Fibroblast of gingiva (primary cell): Measurements from ENCODE around the gene MT1G.
A peak's percentile ranks its signal among the peaks of the same experiment; 100 is the strongest.
"Not testable (repeated sequence)": the region's sequence is repeated elsewhere in the genome, so short reads cannot be mapped to it uniquely, and the experiment has no call there.

Source experiments
- DNase-seq: peaks from one replicate; pipeline ENCODE4 v3.0.0-alpha.2; 2011; ENCODE audit warnings: low read depth

The MT1G gene

DNA sequence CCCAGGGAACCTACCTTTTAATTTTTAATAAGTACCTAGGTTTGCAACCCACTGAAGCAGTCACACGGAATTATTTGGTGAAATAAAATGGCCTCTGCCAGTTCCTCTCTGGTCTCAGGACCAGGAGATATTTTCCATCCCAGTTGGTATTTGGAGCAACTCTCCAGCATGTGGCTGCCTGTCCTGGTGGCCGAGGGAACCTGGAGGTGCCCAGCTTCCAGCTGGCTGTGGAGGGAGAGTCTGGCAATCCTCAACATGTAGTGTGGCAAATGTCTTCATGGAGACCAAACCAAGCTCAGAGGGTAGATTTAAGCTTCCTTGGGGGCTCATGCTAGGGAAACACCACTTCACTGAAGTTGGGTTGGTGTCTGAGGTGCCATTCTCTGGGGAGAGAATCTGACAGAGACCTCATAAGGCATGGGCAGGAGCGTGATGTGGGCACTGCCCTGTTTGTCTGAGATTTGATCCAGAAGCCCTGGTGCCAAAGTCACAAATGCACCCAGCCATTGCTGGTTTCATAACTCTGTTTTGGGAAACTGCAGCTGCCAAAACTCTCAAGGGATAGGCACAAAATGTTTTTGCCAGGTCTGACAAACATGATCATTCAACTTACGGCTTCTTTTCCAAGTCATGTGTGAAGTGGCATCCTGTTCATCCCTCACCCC lies 17.2 kb upstream of the MT1G start:
- DNase-seq, result peak; percentile 36

DNA sequence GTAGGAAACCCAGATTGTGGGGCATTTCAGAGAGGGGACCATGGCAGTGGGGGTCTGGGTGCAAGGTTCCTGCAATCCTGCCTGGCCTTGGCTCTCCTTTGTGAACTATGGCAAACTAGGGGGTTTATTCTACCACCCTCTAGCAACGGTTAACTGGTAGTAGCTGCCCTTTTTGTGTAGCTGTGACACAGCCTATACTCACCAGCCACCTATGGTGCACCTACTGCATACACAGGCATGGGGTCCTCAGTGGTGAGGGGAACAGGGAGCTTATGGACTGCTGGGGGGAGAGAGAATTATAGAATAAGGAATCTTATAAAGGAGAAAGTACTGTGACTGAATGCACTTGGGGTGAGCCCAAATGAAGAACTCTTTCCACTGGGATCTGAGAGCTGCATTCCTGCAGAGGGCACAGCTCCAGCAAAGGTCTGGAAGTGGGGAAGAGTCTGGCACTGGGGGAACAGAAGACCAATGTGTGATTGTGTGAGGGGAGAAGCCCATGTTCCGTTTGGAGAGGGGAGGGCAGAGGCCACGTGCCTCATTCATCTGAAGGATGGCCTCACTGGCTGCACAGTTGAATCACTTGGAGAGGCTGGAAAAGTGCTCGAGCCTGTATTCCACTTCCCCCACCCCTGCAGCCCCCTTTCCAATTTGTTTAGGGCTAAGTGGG lies 16.5 kb upstream of the MT1G start:
- DNase-seq, result no peak

DNA sequence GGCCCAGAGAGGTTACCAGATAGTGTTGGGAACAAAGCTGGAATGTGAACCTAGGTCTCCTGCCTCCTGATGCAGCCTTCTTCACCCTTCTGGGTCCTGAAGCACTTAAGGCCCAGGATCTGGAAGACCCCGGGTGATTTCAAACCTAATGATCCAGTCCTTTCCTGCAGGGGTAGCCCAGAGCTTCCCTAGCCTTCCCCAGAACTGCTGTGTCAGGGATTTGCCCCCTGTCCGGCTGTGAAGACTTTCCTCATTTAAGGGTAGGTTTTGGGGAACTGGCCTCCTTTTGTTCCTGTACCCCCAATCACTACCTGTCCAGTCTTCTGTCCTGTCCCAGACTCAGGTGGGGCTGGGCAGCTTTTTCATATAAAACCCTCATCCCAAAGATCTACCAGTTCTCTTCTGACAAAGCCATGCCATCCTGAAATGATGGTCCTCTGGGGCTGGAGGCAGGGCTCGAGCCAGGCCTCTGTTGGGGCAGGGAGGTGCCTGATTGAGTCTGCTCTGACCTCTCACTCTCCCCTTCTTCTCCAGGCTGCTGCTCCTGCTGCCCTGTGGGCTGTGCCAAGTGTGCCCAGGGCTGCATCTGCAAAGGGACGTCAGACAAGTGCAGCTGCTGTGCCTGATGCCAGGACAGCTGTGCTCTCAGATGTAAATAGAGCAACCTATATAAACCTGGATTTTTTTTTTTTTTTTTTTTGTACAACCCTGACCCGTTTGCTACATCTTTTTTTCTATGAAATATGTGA lies 15.7 kb upstream of the MT1G start:
- DNase-seq, result no peak

DNA sequence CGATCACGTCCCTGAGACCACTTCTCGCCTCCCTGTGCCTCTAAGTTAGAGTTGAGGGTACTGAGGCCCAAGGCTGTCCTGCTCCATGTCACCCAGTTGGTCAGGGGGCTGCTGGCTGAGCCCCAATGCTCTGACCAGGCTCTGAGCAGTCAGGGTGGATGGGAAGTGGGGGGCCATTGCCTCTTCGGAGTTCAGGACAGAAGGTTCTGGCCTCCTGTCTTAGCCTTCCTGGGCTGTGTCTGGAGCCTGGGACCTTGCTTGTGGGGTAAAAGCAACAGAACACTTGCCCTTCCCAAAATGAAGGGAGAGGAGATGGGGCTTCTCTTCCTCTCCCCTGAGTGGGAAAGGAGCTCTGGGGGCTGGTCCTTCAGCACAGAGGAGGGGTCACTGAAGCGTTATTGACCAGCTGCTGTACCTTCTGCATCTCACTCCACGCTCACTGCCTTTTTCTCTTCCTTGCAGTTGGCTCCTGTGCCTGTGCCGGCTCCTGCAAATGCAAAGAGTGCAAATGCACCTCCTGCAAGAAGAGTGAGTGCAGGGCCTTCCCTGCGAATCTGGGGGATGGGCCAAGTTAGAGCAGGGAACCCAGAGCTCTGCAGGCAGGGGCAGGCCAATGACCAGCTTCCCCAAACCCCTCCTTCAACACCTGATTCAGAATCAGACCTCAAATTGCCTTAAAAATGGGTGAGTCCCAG lies 15.0 kb upstream of the MT1G start:
- no peak for DNase-seq

GRCh38 chr16:56681939-56682702 lies 14.3 kb upstream of the MT1G start, which contains the start of gene MT1X:
MT1X (plus strand) TSS chr16:56682470; CDS start chr16:56682541, 71 bp downstream.
- peak; percentile 91 for DNase-seq

DNA sequence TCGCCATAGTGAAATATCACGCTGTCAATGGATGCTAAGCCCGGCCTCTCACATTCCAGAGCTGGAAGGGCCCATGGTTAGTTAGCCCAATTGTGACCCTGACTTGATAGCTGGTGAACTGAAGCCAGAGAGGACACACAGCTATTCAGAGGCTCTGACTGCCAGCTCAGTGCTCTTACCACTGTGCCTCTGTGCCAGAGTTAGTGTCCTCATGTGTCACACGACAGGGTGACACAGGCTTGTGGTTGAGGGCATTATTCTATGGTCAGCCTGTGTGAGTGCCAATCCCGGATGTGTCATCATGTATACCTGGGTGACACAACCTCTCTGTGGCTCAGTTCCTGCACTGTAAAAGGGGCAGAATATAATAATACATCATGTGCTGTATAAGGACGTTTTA lies 12.0 kb upstream of the MT1G start:
- no peak for DNase-seq

- DNase-seq, result no peak
Measured at GRCh38 chr16:56679078-56679730, 11.3 kb upstream of the MT1G start.

DNA sequence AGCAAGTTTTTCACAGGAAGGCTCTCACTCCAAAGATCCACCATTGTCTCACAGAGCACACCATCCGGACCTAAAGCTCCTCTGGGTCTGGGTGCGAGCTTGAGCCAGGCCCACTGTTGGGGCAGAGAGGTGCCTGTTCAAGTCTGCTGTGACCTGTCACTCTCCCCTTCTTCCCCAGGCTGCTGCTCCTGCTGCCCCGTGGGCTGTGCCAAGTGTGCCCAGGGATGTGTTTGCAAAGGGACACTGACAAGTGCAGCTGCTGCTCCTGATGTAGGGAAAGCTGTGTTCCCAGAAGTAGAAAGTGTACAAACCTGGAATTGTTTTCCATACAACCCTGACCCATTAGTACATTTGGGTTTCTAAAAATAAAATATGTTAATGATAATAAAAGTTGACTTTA lies 9.6 kb upstream of the MT1G start:
- DNase-seq, result no peak

DNA sequence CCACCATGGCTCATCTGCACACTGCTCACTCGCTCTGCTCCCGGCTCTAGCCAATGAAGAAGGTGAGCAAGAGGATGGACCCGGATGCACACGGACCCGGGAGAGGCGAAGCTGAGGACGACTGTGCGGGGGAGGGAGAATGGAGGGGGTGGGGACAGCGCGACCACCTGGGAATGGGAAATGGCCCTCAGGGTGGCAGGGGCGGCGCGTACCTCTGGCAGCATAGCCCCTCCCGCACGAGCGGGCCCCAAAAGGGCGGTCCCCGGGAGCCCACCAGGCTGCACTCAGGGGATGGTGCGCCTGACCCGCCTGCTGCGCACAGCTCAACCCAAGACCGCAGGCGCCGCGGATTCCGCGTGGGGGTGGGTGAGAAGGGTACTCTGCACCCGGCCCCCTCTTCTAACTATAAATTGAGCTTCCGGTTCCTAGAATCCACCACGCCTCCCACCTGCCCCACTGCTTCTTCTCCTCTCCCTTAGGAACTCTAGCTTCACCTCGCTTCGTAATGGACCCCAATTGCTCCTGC lies 7.9 kb upstream of the MT1G start:
- no peak for DNase-seq

DNA sequence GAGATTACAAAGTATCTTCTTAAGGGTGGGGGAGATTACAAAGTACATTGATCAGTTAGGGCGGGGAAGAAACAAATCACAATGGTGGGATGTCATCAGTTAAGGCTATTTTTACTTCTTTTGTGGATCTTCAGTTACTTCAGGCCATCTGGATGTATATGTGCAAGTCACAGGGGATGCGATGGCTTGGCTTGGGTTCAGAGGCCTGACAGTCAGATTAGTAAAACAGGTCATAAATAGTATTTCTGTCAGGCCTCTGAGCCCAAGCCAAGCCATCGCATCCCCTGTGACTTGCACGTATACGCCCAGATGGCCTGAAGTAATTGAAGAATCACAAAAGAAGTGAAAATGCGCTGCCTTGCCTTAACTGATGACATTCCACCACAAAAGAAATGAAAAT lies 6.7 kb upstream of the MT1G start:
- DNase-seq, result not testable (repeated sequence)

- peak; percentile 19 for DNase-seq
Measured at GRCh38 chr16:56673921-56674320, 6.1 kb upstream of the MT1G start.

DNA sequence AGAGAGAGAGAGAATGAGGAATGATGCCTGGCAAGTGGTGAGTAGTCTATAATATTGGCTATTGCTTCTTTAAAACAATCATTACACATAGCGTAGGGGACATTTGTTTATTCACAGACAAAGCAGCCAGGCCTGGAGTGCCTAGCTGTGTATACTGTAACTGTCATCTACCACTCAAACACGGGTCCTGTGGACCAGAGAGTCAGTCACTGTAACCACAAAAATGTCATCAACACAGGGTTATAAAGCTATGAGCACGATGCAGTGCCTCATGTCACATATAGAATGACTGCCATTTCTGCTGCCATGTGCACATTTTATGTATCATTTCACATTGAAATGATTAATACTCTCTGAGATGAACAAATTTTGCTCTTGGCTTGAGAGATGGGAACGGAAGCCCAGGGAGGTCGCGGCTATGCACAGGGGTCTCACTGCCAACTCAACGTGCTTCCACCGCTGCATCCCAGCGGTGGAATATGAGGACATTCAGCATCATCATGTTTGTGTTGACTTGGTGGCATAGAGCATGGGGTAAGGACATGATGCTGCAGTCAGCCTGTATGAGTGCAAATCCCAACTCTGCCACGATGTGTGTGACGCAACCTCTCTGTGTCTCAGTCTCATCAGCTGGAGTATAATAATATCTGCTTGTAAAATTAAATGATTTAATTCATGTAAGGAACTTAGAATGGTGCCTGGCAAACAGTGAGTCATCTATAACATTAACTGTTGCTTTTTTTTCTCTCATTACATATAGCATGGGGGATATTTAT lies 5.1 kb upstream of the MT1G start:
- no peak for DNase-seq

DNA sequence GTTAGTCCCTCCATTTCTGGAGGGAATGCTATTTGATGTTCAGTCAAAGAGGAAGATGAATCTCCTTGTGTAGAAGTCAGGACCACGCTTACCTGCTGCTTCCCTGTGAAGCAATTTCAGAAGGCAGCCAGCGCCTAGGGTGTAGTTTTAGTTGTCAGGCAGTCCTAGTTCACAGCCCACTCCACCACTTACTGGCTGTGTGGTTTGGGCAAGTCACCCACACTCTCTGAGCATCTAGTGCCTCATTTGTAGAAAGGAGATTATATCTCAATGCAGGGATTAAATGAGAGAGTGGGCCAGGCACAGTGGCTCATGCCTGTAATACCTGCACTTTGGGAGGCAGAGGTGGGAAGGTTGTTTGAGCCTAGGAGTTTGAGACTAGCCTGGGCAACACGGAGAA lies 4.3 kb upstream of the MT1G start:
- DNase-seq, result not testable (repeated sequence)

DNA sequence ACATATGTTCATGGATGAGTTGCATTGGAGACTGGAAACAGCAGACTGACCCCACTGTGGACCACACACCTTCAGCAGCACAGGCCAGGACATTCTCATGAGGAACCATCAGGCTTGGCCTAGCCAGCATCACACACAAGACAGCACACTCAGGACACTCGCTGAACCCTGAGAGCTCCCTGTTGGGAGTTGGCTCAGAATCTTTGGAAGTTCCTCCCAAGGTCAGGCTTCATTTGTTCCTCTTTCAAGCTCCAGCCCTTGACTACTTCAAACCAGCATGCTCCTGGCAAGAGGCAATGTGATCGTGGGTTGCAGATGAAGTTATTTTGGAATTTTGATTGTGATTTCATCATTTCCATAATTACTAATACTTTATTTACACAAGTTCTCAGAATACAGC lies 3.8 kb upstream of the MT1G start:
- peak; percentile 49 for DNase-seq

- DNase-seq, result no peak
Measured at GRCh38 chr16:56670620-56670934, 2.7 kb upstream of the MT1G start.

- no peak for DNase-seq
Measured at GRCh38 chr16:56669840-56670619, 2.2 kb upstream of the MT1G start.

- no peak for DNase-seq
Measured at GRCh38 chr16:56669005-56669839, 1.4 kb upstream of the MT1G start, which contains the start of gene MT1H. MT1H (plus strand) TSS chr16:56669814; CDS start chr16:56669885, 71 bp downstream.
